ENCODE results near the gene IRF2.

GRCh38 chr4:184487503-184487902, 13.2 kb upstream of the IRF2 start:
- TF ChIP-seq, protein P1, sequence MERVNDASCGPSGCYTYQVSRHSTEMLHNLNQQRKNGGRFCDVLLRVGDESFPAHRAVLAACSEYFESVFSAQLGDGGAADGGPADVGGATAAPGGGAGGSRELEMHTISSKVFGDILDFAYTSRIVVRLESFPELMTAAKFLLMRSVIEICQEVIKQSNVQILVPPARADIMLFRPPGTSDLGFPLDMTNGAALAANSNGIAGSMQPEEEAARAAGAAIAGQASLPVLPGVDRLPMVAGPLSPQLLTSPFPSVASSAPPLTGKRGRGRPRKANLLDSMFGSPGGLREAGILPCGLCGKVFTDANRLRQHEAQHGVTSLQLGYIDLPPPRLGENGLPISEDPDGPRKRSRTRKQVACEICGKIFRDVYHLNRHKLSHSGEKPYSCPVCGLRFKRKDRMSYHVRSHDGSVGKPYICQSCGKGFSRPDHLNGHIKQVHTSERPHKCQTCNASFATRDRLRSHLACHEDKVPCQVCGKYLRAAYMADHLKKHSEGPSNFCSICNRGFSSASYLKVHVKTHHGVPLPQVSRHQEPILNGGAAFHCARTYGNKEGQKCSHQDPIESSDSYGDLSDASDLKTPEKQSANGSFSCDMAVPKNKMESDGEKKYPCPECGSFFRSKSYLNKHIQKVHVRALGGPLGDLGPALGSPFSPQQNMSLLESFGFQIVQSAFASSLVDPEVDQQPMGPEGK (CRISPR knock-in tag; IDR thresholded peaks at IDR 0.05; ENCODE audit: borderline replicate concordance) = no peak
- no peak for TF ChIP-seq BACH2 (CRISPR knock-in tag; IDR thresholded peaks at IDR 0.05; ENCODE audit: borderline replicate concordance)
- TF ChIP-seq ISL1 (CRISPR knock-in tag; IDR thresholded peaks at IDR 0.05) = no peak
- TF ChIP-seq ARNTL (CRISPR knock-in tag; IDR thresholded peaks at IDR 0.05; ENCODE audit: borderline replicate concordance, low read depth) = no peak
- TF ChIP-seq RARB (CRISPR knock-in tag; IDR thresholded peaks at IDR 0.05) = no peak
